Osteocyte (in vitro differentiated cells): ENCODE data around the gene CACNA1D. TPM values are rescaled to one million over a fixed set of nuclear protein-coding genes. Genes with fewer than 3 reads are reported as not detected.

Experiments
- DNase-seq: peaks from one replicate; pipeline ENCODE4 v3.0.0; 2021; ENCODE audit warnings: mixed read lengths; ENCODE audit not compliant: unreplicated experiment; ENCODE audit errors: extremely low spot score
- H3K27ac Mint-ChIP-seq: one replicate; pipeline ENCODE4 v1.8.0; 2021; ENCODE audit warnings: mild to moderate bottlenecking, mixed read lengths; ENCODE audit not compliant: unreplicated experiment
- H3K27me3 Mint-ChIP-seq: one replicate; pipeline ENCODE4 v1.8.0; 2021; ENCODE audit warnings: mixed read lengths; ENCODE audit not compliant: unreplicated experiment
- H3K36me3 Mint-ChIP-seq: one replicate; pipeline ENCODE4 v1.8.0; 2021; ENCODE audit warnings: mixed read lengths; ENCODE audit not compliant: unreplicated experiment
- H3K4me1 Mint-ChIP-seq: one replicate; pipeline ENCODE4 v1.8.0; 2021; ENCODE audit warnings: mixed read lengths; ENCODE audit not compliant: unreplicated experiment
- H3K4me3 Mint-ChIP-seq: one replicate; pipeline ENCODE4 v1.8.0; 2021; ENCODE audit warnings: mild to moderate bottlenecking, moderate library complexity, mixed read lengths; ENCODE audit not compliant: unreplicated experiment
- H3K9me3 Mint-ChIP-seq: one replicate; pipeline ENCODE4 v1.8.0; 2021; ENCODE audit warnings: mixed read lengths; ENCODE audit not compliant: unreplicated experiment
- total RNA-seq: library from RNA; stranded (reverse); gene quantifications from 2 replicates; pipeline ENCODE4 v1.2.1, GENCODE V29; 2021
- TF ChIP-seq, protein P1 (sequence below): fragments of 200-600 bp; sonication (generic); IDR thresholded peaks from 2 replicates; pipeline ENCODE4 v1.5.0; 2021; ENCODE audit warnings: antibody characterized with exemption, mild to moderate bottlenecking, moderate library complexity

Gene CACNA1D
- total RNA-seq, 1 donor from 2014 or later = 0.48 TPM

DNA sequence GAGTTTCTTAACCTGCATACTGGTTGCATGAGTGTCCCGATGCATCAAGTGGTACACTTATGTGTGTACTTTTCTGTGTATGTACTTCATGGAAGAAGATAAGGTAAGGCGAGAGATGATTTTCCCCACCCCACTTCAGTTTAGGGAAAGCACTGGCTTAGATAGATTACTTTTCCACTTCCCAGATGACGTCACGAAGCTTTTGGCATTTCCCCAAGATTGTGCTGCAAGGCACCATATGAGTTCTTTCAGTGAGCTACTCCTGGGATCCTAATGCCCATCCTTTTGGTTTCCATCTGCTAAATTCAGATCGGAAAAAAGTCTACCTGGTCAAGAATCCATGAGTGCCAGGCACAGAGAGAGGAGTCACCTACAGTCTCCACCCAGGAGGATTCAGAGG, 356.5 kb downstream of the CACNA1D start:
- Mint-ChIP-seq H3K9me3 (no peaks in the 10 kb centered on the region), H3K27me3 (peaks cover 18% of the 10 kb centered on the region), H3K4me3 (no peak overlapping the region), H3K4me1 (peaks cover 3% of the 10 kb centered on the region), H3K36me3 (no peaks in the 10 kb centered on the region), H3K27ac (no peak overlapping the region)
- TF ChIP-seq, protein P1, sequence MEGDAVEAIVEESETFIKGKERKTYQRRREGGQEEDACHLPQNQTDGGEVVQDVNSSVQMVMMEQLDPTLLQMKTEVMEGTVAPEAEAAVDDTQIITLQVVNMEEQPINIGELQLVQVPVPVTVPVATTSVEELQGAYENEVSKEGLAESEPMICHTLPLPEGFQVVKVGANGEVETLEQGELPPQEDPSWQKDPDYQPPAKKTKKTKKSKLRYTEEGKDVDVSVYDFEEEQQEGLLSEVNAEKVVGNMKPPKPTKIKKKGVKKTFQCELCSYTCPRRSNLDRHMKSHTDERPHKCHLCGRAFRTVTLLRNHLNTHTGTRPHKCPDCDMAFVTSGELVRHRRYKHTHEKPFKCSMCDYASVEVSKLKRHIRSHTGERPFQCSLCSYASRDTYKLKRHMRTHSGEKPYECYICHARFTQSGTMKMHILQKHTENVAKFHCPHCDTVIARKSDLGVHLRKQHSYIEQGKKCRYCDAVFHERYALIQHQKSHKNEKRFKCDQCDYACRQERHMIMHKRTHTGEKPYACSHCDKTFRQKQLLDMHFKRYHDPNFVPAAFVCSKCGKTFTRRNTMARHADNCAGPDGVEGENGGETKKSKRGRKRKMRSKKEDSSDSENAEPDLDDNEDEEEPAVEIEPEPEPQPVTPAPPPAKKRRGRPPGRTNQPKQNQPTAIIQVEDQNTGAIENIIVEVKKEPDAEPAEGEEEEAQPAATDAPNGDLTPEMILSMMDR = no peak
- no peak for DNase-seq

DNA sequence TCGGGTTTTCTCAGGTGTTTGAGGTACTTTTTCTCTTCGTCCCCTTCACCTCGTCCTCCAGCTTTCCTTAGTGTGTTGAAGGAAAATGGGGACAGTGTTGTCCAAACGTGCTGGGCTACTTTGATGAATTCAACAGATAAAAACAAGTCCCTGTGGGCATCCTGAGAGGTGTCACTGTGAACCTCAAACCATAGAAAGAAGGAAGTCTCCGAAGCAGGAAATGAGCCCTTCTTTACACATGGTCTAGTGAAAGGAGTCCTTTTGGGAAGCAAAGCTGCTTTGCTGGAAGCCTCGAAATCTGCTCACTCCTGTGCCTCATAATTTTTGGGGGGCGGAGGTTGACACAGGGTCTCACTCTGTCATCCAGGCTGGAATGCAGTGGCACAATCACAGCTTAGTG, 362.6 kb downstream of the CACNA1D start:
- Mint-ChIP-seq H3K36me3 (peaks cover 14% of the 10 kb centered on the region), H3K4me1 (no peaks in the 10 kb centered on the region), H3K27me3 (no peaks in the 10 kb centered on the region), H3K4me3 (no peak overlapping the region), H3K27ac (no peak overlapping the region), H3K9me3 (no peaks in the 10 kb centered on the region)
- TF ChIP-seq, protein P1 = no peak
- no peak for DNase-seq

DNA sequence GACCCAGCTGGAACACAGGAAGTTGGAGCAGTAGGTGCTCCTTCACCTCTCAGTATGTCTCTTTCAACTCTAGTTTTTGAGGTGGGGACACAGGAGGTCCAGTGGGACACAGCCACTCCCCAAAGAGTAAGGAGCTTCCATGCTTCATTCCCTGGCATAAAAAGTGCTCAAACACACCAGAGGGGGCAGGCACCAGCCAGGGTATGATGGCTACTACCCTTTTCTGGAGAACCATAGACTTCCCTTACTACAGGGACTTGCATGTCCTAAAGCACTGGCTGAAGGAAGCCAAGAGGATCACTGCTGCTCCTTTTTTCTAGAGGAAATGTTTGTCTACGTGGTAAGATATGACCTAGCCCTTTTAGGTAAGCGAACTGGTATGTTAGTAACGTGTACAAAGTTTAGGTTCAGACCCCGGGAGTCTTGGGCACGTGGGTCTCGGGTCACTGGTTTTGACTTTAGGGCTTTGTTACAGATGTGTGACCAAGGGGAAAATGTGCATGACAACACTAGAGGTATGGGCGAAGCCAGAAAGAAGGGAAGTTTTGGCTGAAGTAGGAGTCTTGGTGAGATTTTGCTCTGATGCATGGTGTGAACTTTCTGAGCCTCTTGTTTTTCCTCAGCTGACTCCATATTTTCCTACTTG, 363.8 kb downstream of the CACNA1D start:
- H3K4me1 Mint-ChIP-seq = no peaks in the 10 kb centered on the region
- H3K36me3 Mint-ChIP-seq = peaks cover 23% of the 10 kb centered on the region
- H3K9me3 Mint-ChIP-seq = no peaks in the 10 kb centered on the region
- H3K4me3 Mint-ChIP-seq = no peak overlapping the region
- TF ChIP-seq, protein P1 = no peak
- no peaks in the 10 kb centered on the region for H3K27me3 Mint-ChIP-seq
- H3K27ac Mint-ChIP-seq = no peak overlapping the region
- no peak for DNase-seq

DNA sequence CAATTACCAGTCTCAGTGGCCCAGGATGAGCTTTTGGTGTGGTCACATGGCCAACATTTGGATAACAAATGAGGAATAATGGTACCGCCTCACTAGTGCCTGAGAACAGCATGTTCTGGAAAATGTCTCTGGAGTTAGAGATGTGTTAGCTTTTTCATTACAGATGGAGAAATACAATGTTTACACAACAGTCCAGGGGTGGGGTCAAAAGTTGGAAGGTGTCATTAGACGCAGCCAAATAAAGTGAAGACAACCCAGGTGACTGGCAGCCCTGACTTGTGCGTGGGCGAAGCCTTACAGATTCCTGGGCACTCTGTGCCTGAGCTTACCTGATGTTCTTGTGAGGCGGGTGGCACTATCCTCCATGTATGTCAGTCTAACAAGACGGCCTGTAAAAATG, 364.8 kb downstream of the CACNA1D start:
- Mint-ChIP-seq H3K27ac (no peak overlapping the region), H3K9me3 (no peaks in the 10 kb centered on the region)

DNA sequence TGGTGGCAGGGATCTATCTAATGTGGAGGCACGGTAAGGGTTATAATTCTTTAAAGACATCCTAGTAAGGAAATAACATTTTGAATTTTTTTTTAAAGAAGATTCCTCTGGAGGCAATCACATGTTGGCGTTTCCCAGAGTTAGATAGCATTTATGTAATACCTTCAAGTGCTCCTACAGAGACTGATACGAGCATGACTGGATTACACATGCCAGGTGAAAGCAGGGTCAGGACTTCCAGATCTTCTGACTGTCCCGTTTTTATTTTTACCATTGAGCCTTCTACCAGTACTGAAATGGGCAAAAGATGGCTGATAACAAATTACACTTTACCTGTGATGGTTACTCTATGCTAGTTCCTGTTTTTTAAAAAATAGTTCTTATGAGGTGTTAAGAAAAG, 365.8 kb downstream of the CACNA1D start:
- H3K27me3 Mint-ChIP-seq = no peaks in the 10 kb centered on the region
- no peak for DNase-seq
- TF ChIP-seq, protein P1 = no peak
- H3K4me1 Mint-ChIP-seq = no peaks in the 10 kb centered on the region
- H3K36me3 Mint-ChIP-seq = peaks cover 33% of the 10 kb centered on the region
- H3K4me3 Mint-ChIP-seq = no peak overlapping the region
- H3K27ac Mint-ChIP-seq = no peak overlapping the region
- no peaks in the 10 kb centered on the region for H3K9me3 Mint-ChIP-seq

More for the DNA sequence above, 364.8 kb downstream of the CACNA1D start:
- Mint-ChIP-seq H3K27me3 (no peaks in the 10 kb centered on the region), H3K36me3 (peaks cover 26% of the 10 kb centered on the region), H3K4me3 (no peak overlapping the region), H3K4me1 (no peaks in the 10 kb centered on the region)
- TF ChIP-seq, protein P1 = no peak
- no peak for DNase-seq
